Measurements from ENCODE around the gene RPL10L.

Gene RPL10L

DNA sequence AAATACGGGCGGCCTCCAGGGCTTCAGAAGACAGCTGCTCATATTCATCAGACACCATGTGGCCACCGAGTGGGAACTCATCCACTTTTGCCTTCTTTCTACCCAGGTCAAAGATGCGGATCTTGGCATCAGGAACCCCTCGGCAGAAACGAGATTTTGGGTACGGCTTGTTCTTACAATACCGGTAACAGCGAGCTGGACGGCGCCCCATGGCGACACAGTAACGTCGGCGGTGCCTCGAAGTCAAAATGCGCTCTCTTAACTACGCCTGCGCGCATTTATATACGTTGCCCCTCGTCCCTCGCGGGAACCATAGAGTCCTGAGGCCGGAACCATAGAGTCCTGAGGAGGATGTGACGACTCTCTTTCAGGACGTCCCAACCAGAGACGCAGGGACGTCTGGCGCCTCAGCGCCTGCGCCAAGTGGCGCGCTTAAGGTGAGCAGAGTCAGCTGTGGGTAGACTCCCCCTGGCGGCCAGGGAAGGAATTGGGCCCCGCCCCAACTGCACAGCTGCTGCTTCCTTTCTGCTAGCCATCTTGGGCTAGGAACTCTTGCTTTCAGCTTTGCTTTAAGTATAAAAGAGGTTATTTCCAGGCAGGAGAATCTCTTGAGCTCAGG is at the start of gene RPL10L:
Gene RPL10L (minus strand): TSS at position 256 of the 619 bp plus-strand sequence. CDS start 45 bp downstream, at position 211.
- no peak for DNase-seq

DNA sequence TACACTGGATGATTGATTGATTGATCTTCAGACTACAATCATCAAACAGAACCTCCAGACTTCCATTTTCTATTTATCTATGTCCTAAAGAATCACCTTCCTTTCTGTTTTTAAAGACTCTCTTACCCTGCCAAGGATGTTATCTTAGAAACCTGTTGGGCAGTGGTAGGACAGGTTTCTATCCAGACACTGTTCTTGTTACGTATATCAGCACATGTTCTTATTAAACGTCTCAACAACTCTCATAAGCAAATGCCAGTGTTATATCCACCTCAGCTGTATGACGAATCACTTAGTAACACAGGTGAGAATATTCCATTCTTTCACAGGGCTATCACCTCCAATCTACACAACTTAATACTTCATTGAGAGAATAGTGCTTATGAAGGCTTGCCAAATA is 40.2 kb upstream of the RPL10L start:
- no peak for DNase-seq

DNA sequence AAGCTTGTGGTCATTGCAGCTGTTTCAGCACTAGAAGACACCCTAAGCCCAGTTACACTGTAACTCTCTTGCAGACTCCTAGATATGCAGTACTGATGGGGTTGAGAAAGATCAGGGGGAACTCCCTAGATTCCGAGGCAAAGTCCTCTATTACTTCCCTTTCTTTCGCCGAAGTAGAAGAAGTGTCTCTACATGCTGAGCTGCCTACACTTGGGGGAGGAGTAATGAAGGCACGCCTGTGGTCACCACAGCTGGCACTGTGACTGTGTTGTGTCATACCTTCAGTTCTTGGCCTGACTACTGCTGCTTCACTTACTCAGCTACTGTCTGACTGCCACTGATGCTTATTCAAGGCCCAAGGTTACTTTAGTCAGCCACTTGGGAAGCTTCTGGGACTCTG is 35.1 kb upstream of the RPL10L start:
- DNase-seq = no peak

DNA sequence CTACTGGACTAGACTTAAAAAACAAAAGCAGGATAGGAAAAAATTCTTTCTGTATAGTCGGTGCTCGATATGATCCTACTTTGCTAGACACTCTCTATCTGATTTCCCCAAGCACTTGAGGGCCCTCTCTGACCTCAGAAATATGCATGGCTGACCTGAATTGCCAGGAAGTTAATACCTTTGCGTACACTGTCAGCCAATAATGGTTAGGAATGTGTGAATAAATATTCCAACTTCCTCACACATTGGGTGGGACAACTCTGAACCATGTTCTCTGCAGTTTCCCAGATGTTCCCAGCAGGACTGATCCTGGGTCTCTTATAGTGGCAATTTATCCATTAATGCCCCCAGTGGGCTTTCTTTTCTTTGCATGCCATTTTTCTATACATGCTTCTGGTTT is 20.5 kb upstream of the RPL10L start:
- no peak for DNase-seq

DNA sequence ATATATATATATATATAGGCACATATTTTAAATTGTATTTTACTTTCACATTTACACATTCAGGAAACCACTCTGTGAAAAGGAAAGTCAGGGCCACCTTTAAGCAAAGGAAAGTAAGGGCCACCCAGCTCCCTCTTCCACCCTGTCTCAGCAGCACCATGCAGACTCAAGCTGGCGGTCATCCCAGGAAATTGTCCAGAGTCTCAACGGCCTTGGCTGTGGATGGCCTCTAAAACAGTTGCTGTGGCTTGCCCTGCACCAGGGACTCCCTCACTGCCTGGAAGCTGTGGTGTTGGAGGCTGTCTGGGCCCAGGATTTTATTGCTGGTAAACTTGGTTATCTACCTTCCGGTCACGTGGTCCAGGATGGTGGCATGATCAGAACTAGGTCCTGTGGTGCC is 11.8 kb upstream of the RPL10L start:
- no peak for DNase-seq

DNA sequence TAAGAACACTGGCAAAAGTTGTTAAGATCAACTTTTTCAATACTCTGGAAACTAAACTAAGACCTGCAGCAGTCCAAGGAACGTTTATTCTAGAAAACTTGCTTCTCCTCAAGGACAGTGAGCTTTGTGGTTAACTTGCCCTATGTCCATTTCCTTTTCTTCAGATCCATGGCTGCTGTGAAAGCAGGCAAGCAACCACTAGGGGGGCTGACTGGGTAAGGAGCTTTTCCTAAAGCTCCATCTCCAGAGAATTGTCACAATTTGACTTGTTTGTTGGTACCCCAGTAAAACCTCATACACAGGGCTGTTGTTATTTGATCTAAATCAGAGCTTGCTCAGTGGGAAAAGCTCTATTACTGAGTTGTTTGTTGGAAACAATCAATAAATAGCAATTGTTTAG is 10.1 kb upstream of the RPL10L start:
- no peak for DNase-seq

DNA sequence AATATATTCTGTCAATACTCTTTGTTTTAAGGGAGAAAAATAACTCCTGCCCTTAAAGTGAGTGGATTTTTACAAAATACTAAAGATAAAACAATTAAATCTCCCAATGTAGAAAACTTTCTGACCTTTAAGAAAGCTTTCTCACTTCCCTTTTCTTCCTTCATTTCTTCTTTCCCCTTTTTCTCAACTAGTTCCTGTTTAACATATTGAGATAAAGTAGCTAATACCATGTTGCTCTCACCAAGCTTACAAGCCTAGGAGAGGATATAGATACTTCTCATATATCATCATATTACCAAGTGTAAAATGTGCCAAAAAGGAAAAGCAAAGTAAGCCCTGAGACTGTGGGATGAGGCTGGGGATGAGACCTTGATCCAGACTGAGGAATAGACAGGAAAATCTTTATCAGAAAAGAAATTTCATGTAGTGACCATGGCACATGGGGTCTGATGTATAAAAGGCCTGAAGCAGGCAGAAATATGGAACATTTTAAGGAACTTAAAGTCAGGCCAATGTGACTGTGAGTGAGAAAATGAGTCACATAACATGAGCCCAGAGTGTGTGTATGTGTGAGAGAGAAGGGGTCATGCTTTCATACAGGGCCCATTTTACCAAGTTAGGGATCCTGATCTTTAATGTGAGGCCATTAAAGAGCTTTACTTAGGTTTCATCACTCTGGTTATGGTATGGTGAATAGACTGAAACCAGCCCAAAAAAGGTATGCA is 1.6 kb upstream of the RPL10L start:
- no peak for DNase-seq

DNA sequence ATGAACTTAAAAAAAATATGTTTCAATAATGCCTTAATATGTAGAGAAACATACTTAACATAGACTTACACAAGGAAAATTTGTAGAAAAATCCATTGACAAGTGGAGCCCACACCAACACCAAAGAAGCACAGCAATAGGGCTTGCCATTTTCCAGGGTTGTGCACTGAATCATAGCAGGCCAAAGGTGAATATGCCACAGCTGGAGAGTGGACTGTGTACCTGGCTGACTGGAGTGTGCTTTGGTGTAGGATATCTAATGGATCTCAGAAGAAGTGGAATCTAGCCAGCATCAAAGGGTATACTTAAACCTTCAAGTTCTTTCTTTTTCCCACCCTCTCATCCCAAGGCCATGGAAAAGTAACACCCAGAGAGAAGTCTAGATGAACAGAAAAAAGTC is 4.8 kb downstream of the RPL10L start:
- DNase-seq = no peak

DNA sequence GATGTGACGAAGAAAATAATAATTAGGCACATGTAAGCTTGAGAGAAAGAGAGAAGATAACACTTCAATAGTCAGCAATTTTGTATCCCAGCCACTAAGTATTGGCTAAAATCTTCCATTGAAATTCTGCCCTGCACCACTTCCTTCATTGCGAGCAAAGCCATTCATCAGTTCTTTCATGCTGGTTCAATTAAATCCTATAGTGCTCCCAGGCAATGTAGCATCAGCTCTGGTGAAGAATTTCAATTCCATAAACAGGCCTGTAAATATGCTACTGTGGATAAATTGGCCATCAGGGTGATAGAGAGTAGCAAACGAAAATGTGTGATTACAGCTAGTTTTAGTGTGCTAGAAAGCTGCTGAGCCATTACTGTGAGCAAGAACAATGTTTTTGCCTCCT is 24.7 kb downstream of the RPL10L start:
- no peak for DNase-seq

Measured in stimulated activated naive CD4-positive, alpha-beta T cell treated with Interleukin-2 at 50 U/mL for 16 hours (primary cell).